ENCODE results near the gene METAP1D.

GRCh38 chr2:172052000-172052983 lies 52.5 kb downstream of the METAP1D start:
- no peak for TF ChIP-seq EP300 (IDR thresholded peaks at IDR 0.05)
- TF ChIP-seq CTCF (IDR thresholded peaks at IDR 0.05): no peak
